Fibroblast of pulmonary artery (primary cell): ENCODE data around the gene LSM2.
A peak's percentile ranks its signal among the peaks of the same experiment; 100 is the strongest.
"Not testable (repeated sequence)": the region's sequence is repeated elsewhere in the genome, so short reads cannot be mapped to it uniquely, and the experiment has no call there.

Experiments
- DNase-seq: peaks from one replicate; pipeline ENCODE4 v3.0.0-alpha.2; 2010; ENCODE audit warnings: low read depth
- H3K4me3 ChIP-seq: replicated peaks from 2 replicates; pipeline ENCODE4 v1.5.1; 2011; ENCODE audit warnings: low read depth, mild to moderate bottlenecking, control low read depth, low read length, moderate library complexity
- TF ChIP-seq, protein P1 (sequence below): IDR thresholded peaks from 2 replicates; pipeline ENCODE4 v1.5.1; 2011; ENCODE audit warnings: mild to moderate bottlenecking, control low read depth, low read length, inconsistent platforms; ENCODE audit errors: missing control alignments

LSM2 gene

DNA sequence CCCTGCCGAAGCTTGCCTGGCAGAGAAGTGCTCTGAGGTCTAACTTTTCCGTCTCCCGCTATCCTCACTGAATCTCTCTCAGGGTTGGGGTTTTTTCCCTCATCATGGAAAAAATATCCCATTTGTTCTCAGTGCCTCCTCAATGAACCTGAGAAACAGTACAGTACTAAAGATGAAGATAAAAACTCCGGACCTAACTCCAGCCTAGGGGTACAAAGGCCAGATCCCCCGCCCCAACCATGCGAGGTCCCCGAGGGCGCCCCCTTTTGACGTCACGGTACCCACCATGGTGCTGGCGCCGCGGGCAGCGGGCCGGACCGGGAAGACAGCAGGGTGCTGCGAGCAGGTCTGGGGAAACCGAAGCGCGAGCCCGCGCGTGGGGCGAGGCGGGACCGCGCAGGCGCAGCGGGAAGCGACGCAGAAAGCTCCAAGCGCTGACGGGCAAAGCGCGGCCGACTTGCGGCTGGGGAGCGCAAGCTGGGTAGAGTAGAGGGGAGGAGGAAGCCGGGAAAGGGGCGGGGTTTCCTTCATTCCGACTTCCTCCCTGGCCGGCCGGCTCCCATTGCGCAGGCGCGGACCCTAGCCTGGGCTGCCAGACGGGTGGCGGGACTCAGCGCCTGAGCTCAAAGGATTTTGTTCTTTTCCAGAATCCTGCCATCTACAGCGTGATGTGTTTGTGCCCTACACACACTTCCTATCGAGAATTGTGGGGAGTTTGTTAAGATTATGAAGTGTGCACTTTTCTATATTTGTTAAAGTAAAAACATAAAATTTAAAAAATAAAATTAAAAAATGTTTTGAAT is at the start of gene LSM2:
Gene LSM2 (minus strand): TSS at position 497 of the 803 bp plus-strand sequence. CDS start 209 bp downstream, at position 288.
- H3K4me3 ChIP-seq = peak within 1 kb of the TSS; percentile 77
- TF ChIP-seq, protein P1, sequence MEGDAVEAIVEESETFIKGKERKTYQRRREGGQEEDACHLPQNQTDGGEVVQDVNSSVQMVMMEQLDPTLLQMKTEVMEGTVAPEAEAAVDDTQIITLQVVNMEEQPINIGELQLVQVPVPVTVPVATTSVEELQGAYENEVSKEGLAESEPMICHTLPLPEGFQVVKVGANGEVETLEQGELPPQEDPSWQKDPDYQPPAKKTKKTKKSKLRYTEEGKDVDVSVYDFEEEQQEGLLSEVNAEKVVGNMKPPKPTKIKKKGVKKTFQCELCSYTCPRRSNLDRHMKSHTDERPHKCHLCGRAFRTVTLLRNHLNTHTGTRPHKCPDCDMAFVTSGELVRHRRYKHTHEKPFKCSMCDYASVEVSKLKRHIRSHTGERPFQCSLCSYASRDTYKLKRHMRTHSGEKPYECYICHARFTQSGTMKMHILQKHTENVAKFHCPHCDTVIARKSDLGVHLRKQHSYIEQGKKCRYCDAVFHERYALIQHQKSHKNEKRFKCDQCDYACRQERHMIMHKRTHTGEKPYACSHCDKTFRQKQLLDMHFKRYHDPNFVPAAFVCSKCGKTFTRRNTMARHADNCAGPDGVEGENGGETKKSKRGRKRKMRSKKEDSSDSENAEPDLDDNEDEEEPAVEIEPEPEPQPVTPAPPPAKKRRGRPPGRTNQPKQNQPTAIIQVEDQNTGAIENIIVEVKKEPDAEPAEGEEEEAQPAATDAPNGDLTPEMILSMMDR = no peak
- peak; percentile 98 for DNase-seq

DNA sequence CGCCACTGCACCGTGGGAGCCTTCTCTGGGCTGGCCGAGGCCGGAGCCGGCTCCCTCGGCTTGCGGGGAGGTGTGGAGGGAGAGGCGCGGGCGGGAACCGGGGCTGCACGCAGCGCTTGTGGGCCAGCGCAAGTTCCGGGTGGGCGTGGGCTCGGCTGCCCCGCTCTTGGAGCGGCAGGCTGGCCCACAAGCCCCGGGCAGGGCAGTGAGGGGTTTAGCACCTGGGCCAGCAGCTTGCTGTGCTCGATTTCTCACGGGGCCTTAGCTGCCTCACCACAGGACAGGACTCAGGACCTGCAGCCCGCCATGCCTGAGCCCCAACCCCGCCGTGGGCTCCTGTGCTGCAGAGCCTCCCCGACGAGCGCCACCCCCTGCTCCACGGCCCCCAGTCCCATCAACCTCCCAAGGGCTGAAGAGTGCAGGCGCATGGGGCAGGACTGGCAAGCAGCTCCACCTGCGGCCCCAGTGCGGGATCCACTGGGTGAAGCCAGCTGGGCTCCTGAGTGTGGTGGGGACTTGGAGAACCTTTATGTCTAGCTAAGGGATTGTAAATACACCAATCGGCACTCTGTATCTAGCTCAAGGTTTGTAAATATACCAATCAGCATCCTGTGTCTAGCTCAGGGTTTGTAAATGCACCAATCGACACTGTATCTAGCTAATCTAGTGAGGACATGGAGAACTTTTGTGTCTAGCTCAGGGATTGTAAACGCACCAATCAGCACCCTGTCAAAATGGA is 45.4 kb upstream of the LSM2 start:
- DNase-seq, H3K4me3 ChIP-seq: not testable (repeated sequence)

DNA sequence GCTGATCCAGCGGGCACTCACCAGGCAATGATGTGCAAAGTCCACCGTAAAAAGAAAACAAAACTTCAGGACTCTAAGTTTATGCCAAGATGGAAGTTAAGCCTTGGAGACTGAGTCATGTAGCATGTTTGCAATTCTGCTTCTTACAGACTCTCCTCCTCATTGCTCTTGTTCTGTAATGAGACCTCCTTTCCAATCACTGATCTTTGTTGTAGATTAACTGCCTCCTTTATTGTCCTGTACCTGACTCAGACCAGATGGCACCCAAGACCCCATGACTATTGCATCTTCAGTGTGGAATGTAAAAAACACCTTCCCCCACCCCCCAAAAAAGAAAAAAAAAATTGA is 44.7 kb upstream of the LSM2 start:
- H3K4me3 ChIP-seq = no peak overlapping the region
- TF ChIP-seq, protein P1 = no peak
- no peak for DNase-seq

DNA sequence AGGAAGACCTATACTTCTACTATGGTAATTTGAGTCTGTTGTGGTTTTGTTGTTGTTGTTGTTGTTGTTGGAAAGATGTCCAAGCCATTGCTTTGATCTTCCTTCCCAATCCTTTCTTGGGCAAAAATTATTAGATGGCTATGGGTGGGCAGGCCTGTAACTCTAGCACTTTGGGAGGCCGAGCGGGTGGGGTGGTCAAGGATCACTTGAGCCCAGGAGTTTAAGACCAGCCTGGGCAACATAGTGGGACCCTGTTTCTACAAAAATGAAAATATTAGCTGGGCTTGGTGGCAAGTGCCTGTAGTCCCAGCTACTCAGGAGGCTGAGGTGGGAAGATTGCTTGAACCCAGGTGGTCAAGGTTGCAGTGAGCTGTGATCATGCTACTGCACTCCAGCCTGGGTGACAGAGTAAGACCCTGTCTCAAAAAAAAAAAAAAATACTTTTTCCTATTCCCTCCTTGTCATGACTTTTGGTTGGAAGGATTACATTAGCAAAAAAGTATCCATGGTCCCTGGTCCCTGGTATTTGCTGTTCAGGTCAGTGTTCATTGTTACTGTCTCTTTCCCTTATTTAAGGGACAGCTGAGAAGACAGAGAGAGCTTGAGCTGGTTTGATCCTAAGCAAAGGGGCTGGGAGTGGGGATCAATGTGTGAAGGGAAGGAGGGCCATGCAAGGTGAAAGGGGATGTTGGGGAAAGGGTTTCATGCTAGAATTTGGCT is 44.2 kb upstream of the LSM2 start:
- H3K4me3 ChIP-seq = no peak overlapping the region
- TF ChIP-seq, protein P1 = no peak
- DNase-seq = no peak

DNA sequence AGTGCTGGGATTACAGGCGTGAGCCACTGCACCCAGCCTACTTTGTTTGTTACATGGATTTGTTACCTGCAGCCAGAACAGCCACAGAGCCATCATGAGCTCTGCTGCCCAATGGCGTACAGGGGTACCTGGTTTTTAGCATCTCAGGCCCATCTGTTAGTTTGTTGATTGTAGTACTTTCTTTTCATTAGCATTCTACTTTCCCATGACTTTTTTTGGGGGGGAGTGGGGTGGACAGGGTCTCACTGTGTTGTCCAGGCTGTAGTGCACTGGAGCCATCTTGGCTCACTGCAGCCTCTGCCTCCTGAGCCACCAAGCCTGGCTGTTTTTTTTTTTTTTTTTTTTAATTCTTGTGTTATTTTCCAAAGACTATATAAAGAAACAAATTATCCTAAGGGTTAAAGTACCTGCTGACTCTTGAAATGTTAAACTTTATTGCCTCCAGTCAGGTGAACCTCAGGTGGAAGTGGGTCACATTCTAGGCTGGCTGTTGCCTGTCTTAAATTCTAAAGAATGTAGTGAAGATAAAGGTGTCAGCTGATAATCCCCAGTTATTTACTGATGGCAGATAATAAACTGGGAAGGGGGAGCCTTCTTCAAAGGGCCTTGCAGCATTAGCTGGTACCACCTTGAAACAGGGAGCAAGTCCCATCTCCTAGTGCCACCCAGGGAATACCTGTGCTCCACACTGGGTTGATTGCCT is 40.7 kb upstream of the LSM2 start:
- H3K4me3 ChIP-seq = no peak overlapping the region
- DNase-seq = no peak
- TF ChIP-seq, protein P1 = no peak

DNA sequence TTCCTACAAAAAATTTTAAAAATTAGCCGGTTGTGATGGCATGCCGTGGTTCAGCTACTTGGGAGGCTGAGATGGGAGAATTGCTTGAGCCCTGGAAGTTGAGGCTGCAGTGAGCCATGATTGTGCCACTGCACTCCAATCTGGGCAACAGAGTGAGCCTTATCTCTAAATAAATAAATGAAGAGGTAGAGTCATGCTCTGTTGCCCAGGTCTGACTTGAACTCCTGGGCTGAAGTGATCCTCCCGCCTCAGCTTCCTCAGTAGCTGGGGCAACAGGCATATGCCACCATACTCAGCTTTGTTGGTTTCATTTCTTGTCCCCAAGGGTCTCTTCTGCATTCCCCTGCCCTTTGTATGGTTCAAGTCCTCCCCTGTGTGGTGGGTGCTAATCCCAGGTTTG is 37.7 kb upstream of the LSM2 start:
- DNase-seq = no peak
- no peak overlapping the region for H3K4me3 ChIP-seq
- TF ChIP-seq, protein P1 = no peak
